Keratinocyte (primary cell): ENCODE measurements around the gene VPS25. TPM values are rescaled to one million over a fixed set of nuclear protein-coding genes. Genes with fewer than 3 reads are reported as not detected.

Source experiments
- DNase-seq: peaks from one replicate; pipeline ENCODE4 v3.0.0-alpha.2; 2011; ENCODE audit warnings: low read depth, missing footprints, low spot score
- FAIRE-seq: peaks from 2 replicates; lab custom pipeline; 2011; peaks lifted over from hg19 to GRCh38; lab: Jason Lieb, UNC
- H2AFZ ChIP-seq: 2 replicates; pipeline ENCODE4 v1.6.0; 2012; ENCODE audit warnings: low read length, control low read depth, inconsistent platforms; ENCODE audit not compliant: control insufficient read depth
- H3K27ac ChIP-seq: 2 replicates; pipeline ENCODE4 v1.5.1; 2011; ENCODE audit warnings: low read length; ENCODE audit not compliant: control insufficient read depth, insufficient read depth
- H3K27me3 ChIP-seq: 3 replicates; pipeline ENCODE4 v1.6.0; 2011; ENCODE audit warnings: low read length; ENCODE audit not compliant: control insufficient read depth, insufficient read depth; ENCODE audit errors: extremely low read depth
- H3K36me3 ChIP-seq, 2 experiments: 2 replicates in 1 of 2; 3 replicates in 1 of 2; pipeline ENCODE4 v1.5.1; 2011; ENCODE audit warnings: low read length in 2 of 2, mild to moderate bottlenecking in 1 of 2; ENCODE audit not compliant: control insufficient read depth in 2 of 2, insufficient read depth in 2 of 2; ENCODE audit errors: extremely low read depth in 1 of 2
- H3K4me1 ChIP-seq: 3 replicates; pipeline ENCODE4 v1.5.1; 2011; ENCODE audit warnings: low read length; ENCODE audit not compliant: control insufficient read depth, insufficient read depth; ENCODE audit errors: extremely low read depth
- H3K4me2 ChIP-seq: 3 replicates; pipeline ENCODE4 v1.6.0; 2011; ENCODE audit warnings: low read depth, low read length; ENCODE audit not compliant: control insufficient read depth, insufficient read depth; ENCODE audit errors: extremely low read depth
- H3K4me3 ChIP-seq, 3 experiments: fragments of 200-600 bp in 1 of 3; sonication (generic) in 1 of 3; 2 replicates in 2 of 3; 3 replicates in 1 of 3; pipeline ENCODE4 v1.5.1; 2011 to 2016; ENCODE audit warnings: low read length in 3 of 3, mild to moderate bottlenecking in 3 of 3, control low read depth in 2 of 3, inconsistent platforms in 1 of 3, low read depth in 1 of 3, mixed read lengths in 1 of 3, mixed run types in 1 of 3, moderate library complexity in 1 of 3; ENCODE audit not compliant: control insufficient read depth in 2 of 3, insufficient read depth in 2 of 3; ENCODE audit errors: extremely low read depth in 1 of 3
- H3K79me2 ChIP-seq: 2 replicates; pipeline ENCODE4 v1.6.0; 2012; ENCODE audit warnings: low read length; ENCODE audit not compliant: control insufficient read depth, insufficient read depth
- H3K9ac ChIP-seq: 3 replicates; pipeline ENCODE4 v1.6.0; 2011; ENCODE audit warnings: low read length; ENCODE audit not compliant: control insufficient read depth, insufficient read depth; ENCODE audit errors: extremely low read depth
- H3K9me1 ChIP-seq: 3 replicates; pipeline ENCODE4 v1.6.0; 2011; ENCODE audit warnings: low read length; ENCODE audit not compliant: control insufficient read depth, insufficient read depth; ENCODE audit errors: extremely low read depth
- H3K9me3 ChIP-seq: 2 replicates; pipeline ENCODE4 v1.5.1; 2012; ENCODE audit warnings: low read depth, low read length; ENCODE audit not compliant: control insufficient read depth
- H4K20me1 ChIP-seq: 3 replicates; pipeline ENCODE4 v1.6.0; 2011; ENCODE audit warnings: low read length; ENCODE audit not compliant: control insufficient read depth, insufficient read depth; ENCODE audit errors: extremely low read depth
- CTCF ChIP-seq, 3 experiments: IDR thresholded peaks in 1 of 3; conservative IDR thresholded peaks in 1 of 3; optimal IDR thresholded peaks in 1 of 3; 2 replicates in 2 of 3; 3 replicates in 1 of 3; pipeline versions ENCODE3 to v1.5.1; 2011; ENCODE audit warnings: low read length in 3 of 3, mild to moderate bottlenecking in 3 of 3, moderate library complexity in 2 of 3, control low read depth in 1 of 3, inconsistent platforms in 1 of 3; ENCODE audit not compliant: insufficient read depth in 2 of 3; ENCODE audit errors: extremely low read depth in 1 of 3
- EZH2 ChIP-seq: IDR thresholded peaks from one replicate; pipeline ENCODE4 v1.6.1; 2012; ENCODE audit warnings: inconsistent platforms, mild to moderate bottlenecking, low read length, moderate library complexity
- dilution Hi-C: fragments of 300-500 bp; cut with MboI; formaldehyde crosslinking; loops from one replicate; pipeline ENCODE4 v1.7.0; 2020; ENCODE audit warnings: low sequenced_read_pairs; ENCODE audit not compliant: extremely low pct_ligation_motif_present
- polyA plus RNA-seq, 5 experiments: library from polyadenylated mRNA; depleted of rRNA in 3 of 5; stranded (reverse) in 3 of 5; stranded (forward) in 1 of 5; unstranded in 1 of 5; fragments of >200 nt; gene quantifications; 1 replicate in 1 of 5; 2 replicates in 3 of 5; 3 replicates in 1 of 5; pipeline versions ENCODE4 v1.2.1 to v1.2.3, GENCODE V29; 2011 to 2012; ENCODE audit warnings: missing spikeins in 2 of 5, low read depth in 1 of 5, low replicate concordance in 1 of 5

VPS25 gene
- polyA plus RNA-seq, 1 donor (not counting 4 experiments of a cell fraction or from before 2014, with no cell fraction given), result 122 TPM

GRCh38 chr17:42772945-42773289 is 332 bp upstream of the VPS25 start:
- no peak for TF ChIP-seq EZH2
- no peak for TF ChIP-seq CTCF (optimal IDR thresholded peaks at IDR 0.05 in 1 of 3, IDR thresholded peaks at IDR 0.05 in 1 of 3, conservative IDR thresholded peaks at IDR 0.05 in 1 of 3; ENCODE audit: extremely low read depth in 1 of 3, insufficient read depth in 2 of 3, low read length in 3 of 3)
- Histone ChIP-seq H2AFZ (peak overlapping the region; percentile 99), H3K4me1 (peaks cover 9% of the 10 kb centered on the region), H3K9me1 (no peaks in the 10 kb centered on the region), H3K36me3 (peaks cover 12 to 18% of the 10 kb centered on the region in 2 experiments), H3K9ac (peak overlapping the region; percentile 95), H3K4me2 (peak overlapping the region; percentile 91), H3K79me2 (peaks cover 7% of the 10 kb centered on the region), H3K9me3 (no peaks in the 10 kb centered on the region), H3K27ac (peak overlapping the region; percentile 91), H3K4me3 (peak overlapping the region; percentile 72 to 89 (median 81)), H3K27me3 (no peaks in the 10 kb centered on the region), H4K20me1 (no peaks in the 10 kb centered on the region)
- dilution Hi-C loops, result no loop called here
- FAIRE-seq, result no peak
- no peak for DNase-seq

GRCh38 chr17:42774066-42774745 is 957 bp downstream of the VPS25 start:
- H3K27me3 ChIP-seq, result no peaks in the 10 kb centered on the region
- no peak for TF ChIP-seq CTCF (optimal IDR thresholded peaks at IDR 0.05 in 1 of 3, IDR thresholded peaks at IDR 0.05 in 1 of 3, conservative IDR thresholded peaks at IDR 0.05 in 1 of 3; ENCODE audit: extremely low read depth in 1 of 3, insufficient read depth in 2 of 3, low read length in 3 of 3)
- no peak for TF ChIP-seq EZH2
- no peaks in the 10 kb centered on the region for H4K20me1 ChIP-seq
- peaks cover 7% of the 10 kb centered on the region for H3K79me2 ChIP-seq
- peak overlapping the region; percentile 91 for H3K4me2 ChIP-seq
- FAIRE-seq (no peak), DNase-seq (no peak)
- H3K36me3 ChIP-seq, result peaks cover 16 to 25% of the 10 kb centered on the region in 2 experiments
- peak overlapping the region; percentile 91 for H3K27ac ChIP-seq
- peak overlapping the region; percentile 95 for H3K9ac ChIP-seq
- H2AFZ ChIP-seq, result no peak overlapping the region
- no peaks in the 10 kb centered on the region for H3K9me1 ChIP-seq
- dilution Hi-C loops, result no loop called here
- peak overlapping the region; percentile 72 to 89 (median 81) for H3K4me3 ChIP-seq
- H3K4me1 ChIP-seq, result peaks cover 9% of the 10 kb centered on the region
- H3K9me3 ChIP-seq, result no peaks in the 10 kb centered on the region
